HG03196 (cell line): ENCODE measurements around the gene MATCAP1.

Experiments
- ATAC-seq: cut with Tn5 transposase; IDR thresholded peaks from one replicate; pipeline ENCODE4 v1.9.1; 2021; ENCODE audit not compliant: unreplicated experiment

The MATCAP1 gene

GRCh38 chr16:67191995-67192681 lies 8.4 kb upstream of the MATCAP1 start, which contains the start of gene E2F4:
TSS of gene E2F4 (plus strand) at chr16:67192155. CDS start at chr16:67192228, 73 bp downstream.
- peak; percentile 86 for ATAC-seq

GRCh38 chr16:67191411-67191994 lies 7.7 kb upstream of the MATCAP1 start:
- no peak for ATAC-seq

- no peak for ATAC-seq
Observed at GRCh38 chr16:67190448-67191399, 7.0 kb upstream of the MATCAP1 start.

GRCh38 chr16:67190041-67190440 lies 6.3 kb upstream of the MATCAP1 start, which contains the start of gene EXOC3L1:
TSS of gene EXOC3L1 (minus strand) at chr16:67190136. CDS start at chr16:67189676, 460 bp downstream.
- no peak for ATAC-seq

GRCh38 chr16:67188798-67189197 lies 5.0 kb upstream of the MATCAP1 start:
- ATAC-seq: no peak

GRCh38 chr16:67188323-67188722 lies 4.6 kb upstream of the MATCAP1 start:
- ATAC-seq: no peak

- ATAC-seq: no peak
Observed at GRCh38 chr16:67187175-67187890, 3.6 kb upstream of the MATCAP1 start.

GRCh38 chr16:67186550-67186950 lies 2.8 kb upstream of the MATCAP1 start:
- no peak for ATAC-seq

GRCh38 chr16:67185651-67186134 lies 1.9 kb upstream of the MATCAP1 start:
- no peak for ATAC-seq

- ATAC-seq: peak; percentile 27
Observed at GRCh38 chr16:67184995-67185650, 1.4 kb upstream of the MATCAP1 start.

- ATAC-seq: peak; percentile 9
Observed at GRCh38 chr16:67184453-67184994, 761 bp upstream of the MATCAP1 start.

- no peak for ATAC-seq
Observed at GRCh38 chr16:67183284-67183626, 508 bp downstream of the MATCAP1 start.

- ATAC-seq: no peak
Observed at GRCh38 chr16:67182288-67182687, 1.5 kb downstream of the MATCAP1 start.

- no peak for ATAC-seq
Observed at GRCh38 chr16:67181346-67181745, 2.4 kb downstream of the MATCAP1 start.

- ATAC-seq: no peak
Observed at GRCh38 chr16:67180166-67180565, 3.6 kb downstream of the MATCAP1 start.

- no peak for ATAC-seq
Observed at GRCh38 chr16:67179421-67180080, 4.2 kb downstream of the MATCAP1 start.

GRCh38 chr16:67177743-67178699 lies 5.7 kb downstream of the MATCAP1 start:
- no peak for ATAC-seq

- ATAC-seq: no peak
Observed at GRCh38 chr16:67176662-67177061, 7.1 kb downstream of the MATCAP1 start.
